ENCODE data around the gene SMPD4.
"Not testable (repeated sequence)": the region's sequence is repeated elsewhere in the genome, so short reads cannot be mapped to it uniquely, and the experiment has no call there.

DNA sequence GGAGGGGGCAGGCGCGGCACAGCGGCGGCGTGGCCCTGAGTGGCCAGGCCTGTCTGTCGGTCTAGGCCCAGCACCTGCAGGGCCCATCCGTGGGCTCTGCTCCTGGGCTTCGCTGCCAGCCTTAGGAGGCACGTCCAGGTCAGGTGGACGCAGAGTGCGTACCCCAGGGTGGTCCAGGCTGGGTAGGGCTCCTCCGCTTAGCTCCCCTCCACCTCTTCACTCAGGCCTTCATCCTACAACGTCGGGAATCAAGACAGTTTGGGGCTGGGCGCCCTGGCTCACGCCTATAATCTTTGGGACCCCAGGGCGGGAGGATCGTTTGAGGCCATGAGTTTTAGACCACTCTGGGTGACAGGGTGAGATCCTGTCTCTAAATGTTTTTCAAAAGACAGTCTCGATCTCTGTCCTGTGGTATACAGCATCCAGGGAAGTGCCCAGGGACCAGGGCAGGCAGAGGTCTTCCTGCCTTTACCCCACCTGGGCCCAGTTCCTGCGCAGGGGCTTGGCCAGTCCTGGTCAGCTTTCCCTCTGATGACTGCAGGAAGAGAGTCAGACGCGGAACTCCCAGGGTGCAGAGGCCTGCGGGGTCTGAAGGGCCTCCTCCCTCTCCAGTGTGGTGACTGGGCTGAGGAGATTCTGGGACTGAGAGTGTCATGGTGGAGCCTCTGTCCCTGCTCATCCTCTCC, 1.6 kb upstream of the SMPD4 start:
- not testable (repeated sequence) for TF ChIP-seq EP300 (conservative IDR thresholded peaks at IDR 0.05; ENCODE audit: poor library complexity, severe bottlenecking); POLR2AphosphoS5 (IDR thresholded peaks at IDR 0.05); TAF1 (IDR thresholded peaks at IDR 0.05; ENCODE audit: low read depth)

Measured in neural cell (in vitro differentiated cells).